ENCODE results near the gene CCM2L. TPM values are rescaled to one million over a fixed set of nuclear protein-coding genes. Genes with fewer than 3 reads are reported as not detected.

CCM2L gene
- total RNA-seq, 1 experiment from 2014 or later = not detected

GRCh38 chr20:32045999-32046398 lies 35.8 kb downstream of the CCM2L start:
- Histone ChIP-seq H3K4me3 (no peak overlapping the region), H3K27me3 (replicated peaks) (peaks cover 34% of the 10 kb centered on the region), H3K27ac (no peak overlapping the region), H3K4me1 (replicated peaks) (no peaks in the 10 kb centered on the region), H3K9me3 (replicated peaks) (no peaks in the 10 kb centered on the region), H3K36me3 (no peaks in the 10 kb centered on the region)
- no peak for DNase-seq (ENCODE audit: low read depth in 1 of 2, low spot score in 2 of 2)

- peaks cover 30% of the 10 kb centered on the region for H3K27me3 ChIP-seq (replicated peaks)
These were observed 40.1 kb downstream of the CCM2L start for GRCh38 chr20:32050324-32050841.

GRCh38 chr20:32050851-32051556 lies 40.8 kb downstream of the CCM2L start:
- no peaks in the 10 kb centered on the region for H3K36me3 ChIP-seq
- H3K4me3 ChIP-seq = no peak overlapping the region
- peaks cover 31% of the 10 kb centered on the region for H3K27me3 ChIP-seq (replicated peaks)
- no peaks in the 10 kb centered on the region for H3K4me1 ChIP-seq (replicated peaks)
- DNase-seq (ENCODE audit: low read depth in 1 of 2, low spot score in 2 of 2) = no peak
- H3K9me3 ChIP-seq (replicated peaks) = no peaks in the 10 kb centered on the region
- H3K27ac ChIP-seq = no peak overlapping the region

More at GRCh38 chr20:32050324-32050841, 40.1 kb downstream of the CCM2L start:
- Histone ChIP-seq H3K9me3 (replicated peaks) (no peaks in the 10 kb centered on the region), H3K36me3 (no peaks in the 10 kb centered on the region), H3K4me1 (replicated peaks) (no peaks in the 10 kb centered on the region), H3K4me3 (no peak overlapping the region), H3K27ac (no peak overlapping the region)
- no peak for DNase-seq (ENCODE audit: low read depth in 1 of 2, low spot score in 2 of 2)

- H3K4me1 ChIP-seq (replicated peaks) = no peaks in the 10 kb centered on the region
- H3K27me3 ChIP-seq (replicated peaks) = peaks cover 31% of the 10 kb centered on the region
- DNase-seq (ENCODE audit: low read depth in 1 of 2, low spot score in 2 of 2) = no peak
- no peaks in the 10 kb centered on the region for H3K9me3 ChIP-seq (replicated peaks)
- no peak overlapping the region for H3K4me3 ChIP-seq
- H3K27ac ChIP-seq = no peak overlapping the region
- H3K36me3 ChIP-seq = no peaks in the 10 kb centered on the region
These were observed 41.5 kb downstream of the CCM2L start for GRCh38 chr20:32051720-32052089.

- DNase-seq (ENCODE audit: low read depth in 1 of 2, low spot score in 2 of 2) = no peak
- Histone ChIP-seq H3K4me3 (no peak within 1 kb of the TSS), H3K9me3 (replicated peaks) (no peaks in the 10 kb centered on the region), H3K36me3 (no peaks in the 10 kb centered on the region), H3K27ac (no peak within 1 kb of the TSS), H3K4me1 (replicated peaks) (no peaks in the 10 kb centered on the region), H3K27me3 (replicated peaks) (peaks cover 31% of the 10 kb centered on the region)
These were observed 42.0 kb downstream of the CCM2L start, which contains the start of gene HCK for GRCh38 chr20:32052090-32052777. HCK (plus strand) TSS chr20:32052242.

GRCh38 chr20:32052778-32053362 lies 42.6 kb downstream of the CCM2L start:
- Histone ChIP-seq H3K27me3 (replicated peaks) (peaks cover 31% of the 10 kb centered on the region), H3K4me1 (replicated peaks) (no peaks in the 10 kb centered on the region), H3K9me3 (replicated peaks) (no peaks in the 10 kb centered on the region), H3K4me3 (no peak overlapping the region), H3K36me3 (no peaks in the 10 kb centered on the region), H3K27ac (no peak overlapping the region)
- no peak for DNase-seq (ENCODE audit: low read depth in 1 of 2, low spot score in 2 of 2)

- no peak overlapping the region for H3K27ac ChIP-seq
- DNase-seq (ENCODE audit: low read depth in 1 of 2, low spot score in 2 of 2) = no peak
- peaks cover 31% of the 10 kb centered on the region for H3K27me3 ChIP-seq (replicated peaks)
- no peaks in the 10 kb centered on the region for H3K36me3 ChIP-seq
- H3K9me3 ChIP-seq (replicated peaks) = no peaks in the 10 kb centered on the region
- no peak overlapping the region for H3K4me3 ChIP-seq
- H3K4me1 ChIP-seq (replicated peaks) = no peaks in the 10 kb centered on the region
These were observed 43.4 kb downstream of the CCM2L start for GRCh38 chr20:32053648-32054047.

GRCh38 chr20:32056708-32057483 lies 46.7 kb downstream of the CCM2L start:
- H3K4me1 ChIP-seq (replicated peaks) = no peaks in the 10 kb centered on the region
- no peak overlapping the region for H3K27ac ChIP-seq
- no peaks in the 10 kb centered on the region for H3K36me3 ChIP-seq
- peaks cover 17% of the 10 kb centered on the region for H3K27me3 ChIP-seq (replicated peaks)
- H3K9me3 ChIP-seq (replicated peaks) = no peaks in the 10 kb centered on the region
- no peak for DNase-seq (ENCODE audit: low read depth in 1 of 2, low spot score in 2 of 2)
- H3K4me3 ChIP-seq = no peak overlapping the region

GRCh38 chr20:32057656-32058184 lies 47.5 kb downstream of the CCM2L start:
- Histone ChIP-seq H3K9me3 (replicated peaks) (no peaks in the 10 kb centered on the region), H3K27me3 (replicated peaks) (peaks cover 12% of the 10 kb centered on the region), H3K4me3 (no peak overlapping the region), H3K27ac (no peak overlapping the region), H3K36me3 (no peaks in the 10 kb centered on the region), H3K4me1 (replicated peaks) (no peaks in the 10 kb centered on the region)
- no peak for DNase-seq (ENCODE audit: low read depth in 1 of 2, low spot score in 2 of 2)

- Histone ChIP-seq H3K27me3 (replicated peaks) (peaks cover 8% of the 10 kb centered on the region; the same call in 1 of the 2 replicates), H3K4me1 (replicated peaks) (no peaks in the 10 kb centered on the region), H3K36me3 (no peaks in the 10 kb centered on the region), H3K9me3 (replicated peaks) (no peaks in the 10 kb centered on the region), H3K27ac (no peak overlapping the region), H3K4me3 (no peak overlapping the region)
- no peak for DNase-seq (ENCODE audit: low read depth in 1 of 2, low spot score in 2 of 2)
These were observed 49.0 kb downstream of the CCM2L start for GRCh38 chr20:32059189-32059588.

GRCh38 chr20:32062776-32063170 lies 52.5 kb downstream of the CCM2L start:
- Histone ChIP-seq H3K27me3 (replicated peaks) (peaks cover 5% of the 10 kb centered on the region; the same call in 1 of the 2 replicates), H3K4me3 (no peak overlapping the region), H3K4me1 (replicated peaks) (peaks cover 8% of the 10 kb centered on the region), H3K9me3 (replicated peaks) (no peaks in the 10 kb centered on the region), H3K27ac (no peak overlapping the region), H3K36me3 (no peaks in the 10 kb centered on the region)
- no peak for DNase-seq (ENCODE audit: low read depth in 1 of 2, low spot score in 2 of 2)

GRCh38 chr20:32063695-32064094 lies 53.5 kb downstream of the CCM2L start:
- Histone ChIP-seq H3K36me3 (no peaks in the 10 kb centered on the region), H3K27me3 (replicated peaks) (peaks cover 5% of the 10 kb centered on the region; the same call in 1 of the 2 replicates), H3K4me1 (replicated peaks) (peaks cover 12% of the 10 kb centered on the region), H3K27ac (no peak overlapping the region), H3K4me3 (no peak overlapping the region), H3K9me3 (replicated peaks) (no peaks in the 10 kb centered on the region)
- no peak for DNase-seq (ENCODE audit: low read depth in 1 of 2, low spot score in 2 of 2)

- DNase-seq (ENCODE audit: low read depth in 1 of 2, low spot score in 2 of 2) = no peak
- Histone ChIP-seq H3K4me1 (replicated peaks) (peaks cover 22% of the 10 kb centered on the region), H3K9me3 (replicated peaks) (no peaks in the 10 kb centered on the region), H3K36me3 (no peaks in the 10 kb centered on the region), H3K27me3 (replicated peaks) (no peaks in the 10 kb centered on the region; the same call in 1 of the 2 replicates), H3K4me3 (no peak overlapping the region), H3K27ac (no peak overlapping the region)
These were observed 54.4 kb downstream of the CCM2L start for GRCh38 chr20:32064667-32065066.

Measured in SJSA1 (cell line).